Measurements from ENCODE around the gene SLC3A2.

Gene SLC3A2

DNA sequence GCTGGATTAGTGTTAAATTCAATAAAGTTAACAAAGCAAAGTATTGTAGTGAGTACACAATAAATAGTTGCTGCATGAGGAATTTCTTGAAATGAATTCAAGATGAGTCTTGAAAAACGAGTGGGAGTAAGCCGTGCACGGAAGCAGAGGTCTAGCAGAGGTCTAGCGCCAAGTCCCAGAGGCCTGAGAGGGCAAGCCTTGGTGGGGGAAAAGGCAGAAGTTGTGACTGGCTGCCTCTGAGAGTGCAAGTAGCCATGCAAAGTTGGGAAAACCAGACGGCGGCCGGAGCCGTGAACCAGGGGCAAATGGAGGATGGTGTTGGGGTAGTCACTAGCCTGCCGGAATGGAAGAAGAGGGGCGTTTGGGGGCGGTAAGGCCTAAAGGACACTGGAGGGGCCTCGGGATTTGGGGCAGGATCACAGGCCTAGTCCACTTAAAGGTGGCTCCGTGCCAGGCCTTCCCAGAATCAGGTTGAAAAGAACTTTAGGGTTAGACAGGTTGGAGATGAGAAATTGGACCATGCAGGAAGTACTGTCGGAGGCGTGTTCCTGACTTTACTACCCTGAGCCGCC is 379 bp upstream of the SLC3A2 start:
- Histone ChIP-seq H3K4ac (ENCODE audit: low read depth, low read length) (peak overlapping the region; percentile 23), H3K9me3 (ENCODE audit: insufficient read depth, low read depth, low read length) (peaks cover 3% of the 10 kb centered on the region)
- WGBS (ENCODE audit: extremely low coverage, insufficient coverage, insufficient read length) = no CpG with 5 or more reads among the region's 16 CpGs

DNA sequence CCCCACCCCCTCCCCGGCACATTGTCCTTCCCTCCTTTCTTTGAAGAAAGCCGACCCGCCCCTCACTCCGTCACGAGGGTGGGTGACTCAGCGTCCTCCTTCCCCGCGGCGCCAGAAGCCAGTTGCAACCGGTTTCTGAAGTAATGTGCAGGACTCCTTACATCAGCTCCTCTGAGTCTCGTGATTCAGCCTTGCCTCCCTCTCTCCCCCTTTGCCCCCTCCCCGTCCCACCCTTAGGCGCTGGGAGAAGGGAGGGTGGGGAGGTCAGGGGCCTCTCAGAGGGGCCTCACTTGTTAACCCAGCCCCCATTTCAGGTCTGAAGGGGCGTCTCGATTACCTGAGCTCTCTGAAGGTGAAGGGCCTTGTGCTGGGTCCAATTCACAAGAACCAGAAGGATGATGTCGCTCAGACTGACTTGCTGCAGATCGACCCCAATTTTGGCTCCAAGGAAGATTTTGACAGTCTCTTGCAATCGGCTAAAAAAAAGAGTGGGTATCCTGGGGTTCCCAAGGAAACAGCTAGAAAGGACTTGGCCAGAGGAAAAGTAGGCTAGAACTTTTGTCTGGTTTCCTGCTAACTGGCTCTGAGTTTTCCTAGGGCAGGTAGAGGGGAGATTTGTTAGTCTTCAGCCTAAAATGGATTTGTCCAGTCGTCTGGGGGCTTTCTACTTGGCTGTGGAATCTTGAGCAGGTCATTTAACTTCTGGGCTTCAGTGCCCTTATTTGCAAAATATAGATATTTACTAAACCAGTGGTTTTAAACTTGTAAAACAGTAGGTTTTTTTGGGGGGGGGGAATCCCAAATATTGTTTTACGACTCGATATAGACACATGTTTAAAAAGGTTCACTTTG is 1.1 kb downstream of the SLC3A2 start:
- H3K27me3 ChIP-seq (ENCODE audit: insufficient read depth, low read length) = no peaks in the 10 kb centered on the region
- peak overlapping the region; percentile 91 for H3K18ac ChIP-seq (ENCODE audit: low read length)
- no peak overlapping the region for H3K23ac ChIP-seq (ENCODE audit: low read length)
- peaks cover 3% of the 10 kb centered on the region for H3K9me3 ChIP-seq (ENCODE audit: insufficient read depth, low read depth, low read length)
- peak overlapping the region; percentile 95 for H2BK5ac ChIP-seq (ENCODE audit: low read depth, low read length, poor library complexity)
- peak overlapping the region; percentile 99 for H2BK120ac ChIP-seq (ENCODE audit: insufficient read depth, low read length, poor library complexity)
- peak overlapping the region; percentile 81 for H3K9ac ChIP-seq (ENCODE audit: low read length)
- H2BK12ac ChIP-seq (ENCODE audit: low read length) = peak overlapping the region; percentile 21
- peaks cover 41 to 43% of the 10 kb centered on the region in 2 experiments for H3K36me3 ChIP-seq (ENCODE audit: control insufficient read depth in 1 of 2, insufficient read depth in 2 of 2, low read length in 2 of 2)
- peak overlapping the region; percentile 96 for H4K91ac ChIP-seq (ENCODE audit: low read depth, low read length)
- no CpG with 5 or more reads among the region's 21 CpGs for WGBS (ENCODE audit: extremely low coverage, insufficient coverage, insufficient read length)
- peak; percentile 95 to 98 for DNase-seq
- peak overlapping the region; percentile 65 for H4K12ac ChIP-seq (ENCODE audit: low read depth, low read length)
- H4K8ac ChIP-seq (ENCODE audit: low read depth, low read length) = peak overlapping the region; percentile 92
- H3K14ac ChIP-seq (ENCODE audit: low read length) = peak overlapping the region; percentile 90
- H3K4me3 ChIP-seq (ENCODE audit: low read depth, low read length) = peak overlapping the region; percentile 99
- H3K4ac ChIP-seq (ENCODE audit: low read depth, low read length) = peak overlapping the region; percentile 99
- H3K27ac ChIP-seq (ENCODE audit: low read depth, low read length) = peak overlapping the region; percentile 94
- H2AFZ ChIP-seq (ENCODE audit: insufficient read depth, low read length, poor library complexity) = no peak overlapping the region
- H2AK5ac ChIP-seq (ENCODE audit: low read length) = peak overlapping the region; percentile 69
- H3K4me2 ChIP-seq (ENCODE audit: low read length) = peak overlapping the region; percentile 69
- peaks cover 21% of the 10 kb centered on the region for H3K79me1 ChIP-seq (ENCODE audit: low read length)
- peaks cover 21% of the 10 kb centered on the region for H3K79me2 ChIP-seq (ENCODE audit: control insufficient read depth, insufficient read depth, low read length, poor library complexity)
- H3K4me1 ChIP-seq (ENCODE audit: control insufficient read depth in 1 of 2, insufficient read depth in 2 of 2, low read length in 2 of 2) = peaks cover 13 to 25% of the 10 kb centered on the region in 2 experiments

More for the DNA sequence above, 379 bp upstream of the SLC3A2 start:
- H3K27me3 ChIP-seq (ENCODE audit: insufficient read depth, low read length) = no peaks in the 10 kb centered on the region
- H3K14ac ChIP-seq (ENCODE audit: low read length) = peak overlapping the region; percentile 5
- H3K36me3 ChIP-seq (ENCODE audit: control insufficient read depth in 1 of 2, insufficient read depth in 2 of 2, low read length in 2 of 2) = peaks cover 30 to 31% of the 10 kb centered on the region in 2 experiments
- peak overlapping the region; percentile 55 for H4K91ac ChIP-seq (ENCODE audit: low read depth, low read length)
- H3K4me1 ChIP-seq (ENCODE audit: control insufficient read depth in 1 of 2, insufficient read depth in 2 of 2, low read length in 2 of 2) = peaks cover 13 to 28% of the 10 kb centered on the region in 2 experiments
- H2AFZ ChIP-seq (ENCODE audit: insufficient read depth, low read length, poor library complexity) = no peak overlapping the region
- H3K4me3 ChIP-seq (ENCODE audit: low read depth, low read length) = peak overlapping the region; percentile 27
- peak overlapping the region; percentile 56 for H3K4me2 ChIP-seq (ENCODE audit: low read length)
- peak overlapping the region; percentile 48 for H3K27ac ChIP-seq (ENCODE audit: low read depth, low read length)
- peaks cover 21% of the 10 kb centered on the region for H3K79me1 ChIP-seq (ENCODE audit: low read length)
- peak overlapping the region; percentile 38 for H2BK5ac ChIP-seq (ENCODE audit: low read depth, low read length, poor library complexity)
- H4K12ac ChIP-seq (ENCODE audit: low read depth, low read length) = no peak overlapping the region
- no peak overlapping the region for H3K9ac ChIP-seq (ENCODE audit: low read length)
- no peak overlapping the region for H3K23ac ChIP-seq (ENCODE audit: low read length)
- peak overlapping the region; percentile 44 for H2BK120ac ChIP-seq (ENCODE audit: insufficient read depth, low read length, poor library complexity)
- peak overlapping the region; percentile 47 for H4K8ac ChIP-seq (ENCODE audit: low read depth, low read length)
- H3K79me2 ChIP-seq (ENCODE audit: control insufficient read depth, insufficient read depth, low read length, poor library complexity) = peaks cover 21% of the 10 kb centered on the region
- peak overlapping the region; percentile 27 for H2AK5ac ChIP-seq (ENCODE audit: low read length)
- peak overlapping the region; percentile 41 for H3K18ac ChIP-seq (ENCODE audit: low read length)
- H2BK12ac ChIP-seq (ENCODE audit: low read length) = no peak overlapping the region
- peak in 1 of 2 donors; percentile 32 for DNase-seq

DNA sequence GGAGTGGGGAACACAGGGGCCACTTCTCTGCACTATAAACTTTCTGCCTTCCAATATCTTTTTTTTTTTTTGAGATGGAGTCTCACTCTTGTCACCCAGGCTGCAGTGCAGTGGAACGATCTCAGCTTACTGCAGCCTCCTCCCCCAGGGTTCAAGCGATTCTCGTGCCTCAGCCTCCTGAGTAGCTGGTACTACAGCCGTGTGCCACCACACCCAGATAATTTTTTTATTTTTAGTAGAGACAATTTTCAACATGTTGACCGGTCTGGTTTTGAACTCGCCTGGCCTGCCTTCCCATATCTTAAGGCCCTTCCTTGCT is 1.7 kb downstream of the SLC3A2 start:
- peak overlapping the region; percentile 69 for H3K4me2 ChIP-seq (ENCODE audit: low read length)
- no peak overlapping the region for H3K14ac ChIP-seq (ENCODE audit: low read length)
- H3K27me3 ChIP-seq (ENCODE audit: insufficient read depth, low read length) = no peaks in the 10 kb centered on the region
- peak overlapping the region; percentile 80 for H3K4ac ChIP-seq (ENCODE audit: low read depth, low read length)
- no CpG with 5 or more reads among the region's 6 CpGs for WGBS (ENCODE audit: extremely low coverage, insufficient coverage, insufficient read length)
- peaks cover 21% of the 10 kb centered on the region for H3K79me2 ChIP-seq (ENCODE audit: control insufficient read depth, insufficient read depth, low read length, poor library complexity)
- H3K9me3 ChIP-seq (ENCODE audit: insufficient read depth, low read depth, low read length) = peaks cover 3% of the 10 kb centered on the region
- H4K91ac ChIP-seq (ENCODE audit: low read depth, low read length) = no peak overlapping the region
- no peak overlapping the region for H2BK120ac ChIP-seq (ENCODE audit: insufficient read depth, low read length, poor library complexity)
- no peak overlapping the region for H3K18ac ChIP-seq (ENCODE audit: low read length)
- H4K12ac ChIP-seq (ENCODE audit: low read depth, low read length) = no peak overlapping the region
- peaks cover 17 to 25% of the 10 kb centered on the region in 2 experiments for H3K4me1 ChIP-seq (ENCODE audit: control insufficient read depth in 1 of 2, insufficient read depth in 2 of 2, low read length in 2 of 2)
- no peak overlapping the region for H3K9ac ChIP-seq (ENCODE audit: low read length)
- peaks cover 21% of the 10 kb centered on the region for H3K79me1 ChIP-seq (ENCODE audit: low read length)
- H4K8ac ChIP-seq (ENCODE audit: low read depth, low read length) = no peak overlapping the region
- H3K4me3 ChIP-seq (ENCODE audit: low read depth, low read length) = no peak overlapping the region
- H3K27ac ChIP-seq (ENCODE audit: low read depth, low read length) = peak overlapping the region; percentile 94
- DNase-seq = no peak
- H3K36me3 ChIP-seq (ENCODE audit: control insufficient read depth in 1 of 2, insufficient read depth in 2 of 2, low read length in 2 of 2) = peaks cover 46 to 49% of the 10 kb centered on the region in 2 experiments
- H2AFZ ChIP-seq (ENCODE audit: insufficient read depth, low read length, poor library complexity) = no peak overlapping the region
- H2AK5ac ChIP-seq (ENCODE audit: low read length) = no peak overlapping the region
- H2BK5ac ChIP-seq (ENCODE audit: low read depth, low read length, poor library complexity) = no peak overlapping the region
- H3K23ac ChIP-seq (ENCODE audit: low read length) = no peak overlapping the region
- no peak overlapping the region for H2BK12ac ChIP-seq (ENCODE audit: low read length)

DNA sequence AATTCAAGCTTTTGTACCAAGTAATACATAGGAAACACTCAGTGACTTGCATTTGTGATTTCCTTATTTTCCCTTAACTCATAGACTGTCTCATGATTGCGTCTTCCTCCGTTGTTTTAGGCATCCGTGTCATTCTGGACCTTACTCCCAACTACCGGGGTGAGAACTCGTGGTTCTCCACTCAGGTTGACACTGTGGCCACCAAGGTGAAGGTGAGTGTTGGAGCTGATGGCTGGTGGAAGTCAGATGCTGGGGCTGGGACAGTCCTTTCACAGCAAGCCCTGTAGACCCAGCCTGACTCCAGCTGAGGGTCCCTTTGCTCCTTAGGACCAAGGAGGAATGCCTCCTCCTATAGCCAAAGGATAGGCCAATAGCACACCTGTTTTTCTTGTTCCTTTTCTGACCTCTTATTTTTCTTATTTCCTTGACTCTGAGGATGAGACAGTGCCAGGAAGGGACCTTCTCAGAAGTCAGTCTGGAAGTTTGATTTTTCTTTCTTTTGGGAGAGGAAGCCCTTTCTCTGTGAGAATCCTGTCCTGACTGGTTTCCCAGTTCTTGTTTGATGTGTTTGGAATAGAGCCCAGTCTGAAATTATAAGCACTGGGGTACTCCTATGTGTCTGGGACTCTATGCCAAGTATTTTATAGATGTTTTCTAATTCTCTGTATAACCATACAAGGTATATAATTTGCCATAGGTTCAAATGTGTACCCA is 2.2 kb downstream of the SLC3A2 start:
- no CpG with 5 or more reads among the region's 5 CpGs for WGBS (ENCODE audit: extremely low coverage, insufficient coverage, insufficient read length)
- H3K9me3 ChIP-seq (ENCODE audit: insufficient read depth, low read depth, low read length) = peaks cover 3% of the 10 kb centered on the region
- peak overlapping the region; percentile 10 for H3K14ac ChIP-seq (ENCODE audit: low read length)
- H3K79me2 ChIP-seq (ENCODE audit: control insufficient read depth, insufficient read depth, low read length, poor library complexity) = peaks cover 21% of the 10 kb centered on the region
- H4K12ac ChIP-seq (ENCODE audit: low read depth, low read length) = no peak overlapping the region
- H2BK5ac ChIP-seq (ENCODE audit: low read depth, low read length, poor library complexity) = peak overlapping the region; percentile 54
- peak overlapping the region; percentile 63 for H3K4me3 ChIP-seq (ENCODE audit: low read depth, low read length)
- H4K8ac ChIP-seq (ENCODE audit: low read depth, low read length) = no peak overlapping the region
- H2AK5ac ChIP-seq (ENCODE audit: low read length) = no peak overlapping the region
- H3K18ac ChIP-seq (ENCODE audit: low read length) = no peak overlapping the region
- H2AFZ ChIP-seq (ENCODE audit: insufficient read depth, low read length, poor library complexity) = no peak overlapping the region
- peak overlapping the region; percentile 6 for H4K91ac ChIP-seq (ENCODE audit: low read depth, low read length)
- H3K36me3 ChIP-seq (ENCODE audit: control insufficient read depth in 1 of 2, insufficient read depth in 2 of 2, low read length in 2 of 2) = peaks cover 51 to 54% of the 10 kb centered on the region in 2 experiments
- no peak overlapping the region for H3K23ac ChIP-seq (ENCODE audit: low read length)
- peak overlapping the region; percentile 51 for H3K9ac ChIP-seq (ENCODE audit: low read length)
- H3K27me3 ChIP-seq (ENCODE audit: insufficient read depth, low read length) = no peaks in the 10 kb centered on the region
- peak overlapping the region; percentile 80 for H3K4ac ChIP-seq (ENCODE audit: low read depth, low read length)
- peak overlapping the region; percentile 94 for H3K27ac ChIP-seq (ENCODE audit: low read depth, low read length)
- DNase-seq = no peak
- H3K4me2 ChIP-seq (ENCODE audit: low read length) = peak overlapping the region; percentile 69
- H2BK12ac ChIP-seq (ENCODE audit: low read length) = peak overlapping the region; percentile 1
- peaks cover 21 to 26% of the 10 kb centered on the region in 2 experiments for H3K4me1 ChIP-seq (ENCODE audit: control insufficient read depth in 1 of 2, insufficient read depth in 2 of 2, low read length in 2 of 2)
- no peak overlapping the region for H2BK120ac ChIP-seq (ENCODE audit: insufficient read depth, low read length, poor library complexity)
- peaks cover 21% of the 10 kb centered on the region for H3K79me1 ChIP-seq (ENCODE audit: low read length)
